Parathyroid adenoma (tissue), 2 donors: Measurements from ENCODE around the gene ASS1.

Experiments
- H2AFZ ChIP-seq: fragments of 300-600 bp; sonication (generic); one replicate; pipeline ENCODE4 v1.7.0; 2017; ENCODE audit warnings: antibody characterized with exemption, mild to moderate bottlenecking
- H3K27ac ChIP-seq: fragments of 300-600 bp; sonication (generic); one replicate; pipeline ENCODE4 v1.7.0; 2017
- H3K27me3 ChIP-seq: fragments of 300-600 bp; sonication (generic); one replicate; pipeline ENCODE4 v1.7.0; 2017; ENCODE audit warnings: low read length; ENCODE audit not compliant: control insufficient read depth, insufficient read depth
- H3K36me3 ChIP-seq: fragments of 300-600 bp; sonication (generic); one replicate; pipeline ENCODE4 v1.7.0; 2017; ENCODE audit warnings: low read length; ENCODE audit not compliant: control insufficient read depth, insufficient read depth
- H3K4me1 ChIP-seq: fragments of 300-600 bp; sonication (generic); one replicate; pipeline ENCODE4 v1.7.0; 2017; ENCODE audit warnings: control low read depth
- H3K4me2 ChIP-seq: fragments of 300-600 bp; sonication (generic); one replicate; pipeline ENCODE4 v1.7.0; 2017; ENCODE audit warnings: low read length
- H3K4me3 ChIP-seq: fragments of 300-600 bp; sonication (generic); one replicate; pipeline ENCODE4 v1.7.0; 2017; ENCODE audit warnings: low read depth, low read length
- H3K79me2 ChIP-seq: fragments of 300-600 bp; sonication (generic); one replicate; pipeline ENCODE4 v1.7.0; 2017; ENCODE audit warnings: control low read depth
- H3K9ac ChIP-seq: fragments of 300-600 bp; sonication (generic); one replicate; pipeline ENCODE4 v1.7.0; 2017; ENCODE audit warnings: mild to moderate bottlenecking
- H3K9me3 ChIP-seq: fragments of 300-600 bp; sonication (generic); one replicate; pipeline ENCODE4 v1.7.0; 2017; ENCODE audit warnings: low read length; ENCODE audit not compliant: control insufficient read depth
- TF ChIP-seq, protein P1 (sequence below): fragments of 300-600 bp; sonication (generic); IDR thresholded peaks from one replicate; pipeline ENCODE4 v1.7.0; 2017; ENCODE audit warnings: antibody characterized with exemption, mild to moderate bottlenecking
- donor health status: primary hyperparathyroidism.

The ASS1 gene

DNA sequence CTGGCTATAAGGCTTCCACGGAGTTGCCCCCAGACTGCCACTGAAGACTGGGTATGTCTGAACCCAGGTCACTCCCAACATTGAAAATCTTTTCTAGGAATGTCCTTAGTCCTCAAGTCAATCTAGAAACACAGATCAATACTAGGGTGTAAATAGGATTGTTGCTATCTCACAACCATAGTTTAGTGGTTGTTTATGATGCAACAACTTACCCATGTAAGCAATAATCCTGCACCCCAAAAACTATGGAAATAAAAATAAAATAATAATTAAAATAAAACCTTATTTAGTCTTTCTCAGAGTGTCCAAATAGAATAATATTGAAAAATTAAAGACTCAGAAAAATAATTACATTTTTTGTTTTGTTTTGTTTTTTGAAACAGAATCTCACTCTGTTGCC lies 68.3 kb downstream of the ASS1 start:
- H2AFZ ChIP-seq, result no peak overlapping the region
- H3K27me3 ChIP-seq, result no peaks in the 10 kb centered on the region
- H3K36me3 ChIP-seq, result no peaks in the 10 kb centered on the region
- H3K9me3 ChIP-seq, result no peaks in the 10 kb centered on the region
- no peaks in the 10 kb centered on the region for H3K4me1 ChIP-seq
- no peaks in the 10 kb centered on the region for H3K79me2 ChIP-seq
- H3K4me3 ChIP-seq, result no peak overlapping the region
- no peak overlapping the region for H3K27ac ChIP-seq
- TF ChIP-seq, protein P1, sequence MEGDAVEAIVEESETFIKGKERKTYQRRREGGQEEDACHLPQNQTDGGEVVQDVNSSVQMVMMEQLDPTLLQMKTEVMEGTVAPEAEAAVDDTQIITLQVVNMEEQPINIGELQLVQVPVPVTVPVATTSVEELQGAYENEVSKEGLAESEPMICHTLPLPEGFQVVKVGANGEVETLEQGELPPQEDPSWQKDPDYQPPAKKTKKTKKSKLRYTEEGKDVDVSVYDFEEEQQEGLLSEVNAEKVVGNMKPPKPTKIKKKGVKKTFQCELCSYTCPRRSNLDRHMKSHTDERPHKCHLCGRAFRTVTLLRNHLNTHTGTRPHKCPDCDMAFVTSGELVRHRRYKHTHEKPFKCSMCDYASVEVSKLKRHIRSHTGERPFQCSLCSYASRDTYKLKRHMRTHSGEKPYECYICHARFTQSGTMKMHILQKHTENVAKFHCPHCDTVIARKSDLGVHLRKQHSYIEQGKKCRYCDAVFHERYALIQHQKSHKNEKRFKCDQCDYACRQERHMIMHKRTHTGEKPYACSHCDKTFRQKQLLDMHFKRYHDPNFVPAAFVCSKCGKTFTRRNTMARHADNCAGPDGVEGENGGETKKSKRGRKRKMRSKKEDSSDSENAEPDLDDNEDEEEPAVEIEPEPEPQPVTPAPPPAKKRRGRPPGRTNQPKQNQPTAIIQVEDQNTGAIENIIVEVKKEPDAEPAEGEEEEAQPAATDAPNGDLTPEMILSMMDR, result no peak
- no peak overlapping the region for H3K9ac ChIP-seq
- H3K4me2 ChIP-seq, result no peak overlapping the region

DNA sequence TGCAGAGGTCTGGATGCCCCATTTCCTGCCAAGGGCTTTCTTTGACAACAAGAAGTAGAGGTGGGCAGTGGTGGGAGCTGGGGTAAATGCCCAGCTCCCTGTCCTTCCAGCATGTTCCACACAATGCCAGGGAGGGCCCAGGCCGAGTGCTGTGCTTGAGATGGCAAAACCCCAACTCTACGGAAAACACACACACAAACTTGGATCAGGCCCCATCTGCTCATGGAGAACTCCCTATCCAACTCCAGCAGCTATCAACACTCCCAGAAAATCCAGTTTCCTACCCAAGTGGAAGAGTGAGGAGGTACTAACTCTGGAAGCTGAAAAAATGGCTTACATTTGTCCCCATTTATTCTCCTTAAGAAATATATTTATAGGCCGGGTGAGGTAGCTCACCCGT lies 73.5 kb downstream of the ASS1 start:
- TF ChIP-seq, protein P1, result no peak
- no peaks in the 10 kb centered on the region for H3K9me3 ChIP-seq
- H3K79me2 ChIP-seq, result no peaks in the 10 kb centered on the region
- H3K27me3 ChIP-seq, result no peaks in the 10 kb centered on the region
- no peak overlapping the region for H3K27ac ChIP-seq
- no peaks in the 10 kb centered on the region for H3K36me3 ChIP-seq
- H3K9ac ChIP-seq, result no peak overlapping the region
- no peak overlapping the region for H3K4me2 ChIP-seq
- H3K4me3 ChIP-seq, result no peak overlapping the region
- H3K4me1 ChIP-seq, result no peaks in the 10 kb centered on the region
- H2AFZ ChIP-seq, result no peak overlapping the region

DNA sequence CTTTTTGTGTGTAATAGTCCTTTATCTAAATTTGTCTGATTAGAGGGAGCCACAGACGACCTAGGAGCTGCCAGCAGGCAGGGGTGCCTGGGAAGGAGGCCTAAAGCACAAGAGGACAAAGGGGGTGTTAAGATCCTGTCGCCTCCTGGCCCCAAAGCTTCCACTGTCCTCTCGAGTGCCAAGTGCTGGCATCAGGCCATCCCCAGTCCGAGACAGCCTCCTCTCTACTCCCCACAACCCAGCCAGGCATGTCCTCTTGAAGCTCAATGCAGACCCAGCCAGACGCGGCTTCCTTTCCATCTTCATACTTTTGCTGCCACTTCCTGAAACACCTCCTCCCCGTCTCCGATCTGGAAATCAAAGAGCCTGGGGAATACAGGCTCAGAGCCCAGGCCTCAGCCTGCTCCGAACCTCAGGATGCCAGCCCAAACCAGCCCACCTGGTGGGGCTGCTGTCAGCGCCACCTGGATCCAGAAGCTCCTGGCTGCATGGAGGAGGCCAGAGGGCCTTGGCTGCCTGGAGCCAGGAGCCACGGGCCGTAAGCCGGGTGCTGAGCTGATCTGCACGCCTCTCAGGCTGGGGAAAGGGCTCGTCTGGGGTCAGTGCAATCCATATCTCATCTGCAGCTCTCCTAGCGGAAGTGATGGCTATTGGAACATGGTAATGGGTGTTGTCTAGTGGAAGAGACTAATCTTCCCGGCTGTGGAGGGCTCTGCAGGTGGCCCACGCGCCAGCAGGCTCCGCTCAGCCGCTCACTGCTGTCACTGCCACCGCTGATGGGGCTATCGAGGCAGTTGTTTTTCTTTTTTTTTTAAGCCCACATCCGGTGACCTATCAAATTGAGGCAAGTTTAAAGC lies 74.4 kb downstream of the ASS1 start:
- H3K9ac ChIP-seq, result no peak overlapping the region
- H3K36me3 ChIP-seq, result no peaks in the 10 kb centered on the region
- H3K9me3 ChIP-seq, result no peaks in the 10 kb centered on the region
- H3K4me1 ChIP-seq, result no peaks in the 10 kb centered on the region
- H3K27me3 ChIP-seq, result no peaks in the 10 kb centered on the region
- H2AFZ ChIP-seq, result no peak overlapping the region
- H3K4me2 ChIP-seq, result no peak overlapping the region
- H3K4me3 ChIP-seq, result no peak overlapping the region
- no peaks in the 10 kb centered on the region for H3K79me2 ChIP-seq
- TF ChIP-seq, protein P1, result no peak
- no peak overlapping the region for H3K27ac ChIP-seq

DNA sequence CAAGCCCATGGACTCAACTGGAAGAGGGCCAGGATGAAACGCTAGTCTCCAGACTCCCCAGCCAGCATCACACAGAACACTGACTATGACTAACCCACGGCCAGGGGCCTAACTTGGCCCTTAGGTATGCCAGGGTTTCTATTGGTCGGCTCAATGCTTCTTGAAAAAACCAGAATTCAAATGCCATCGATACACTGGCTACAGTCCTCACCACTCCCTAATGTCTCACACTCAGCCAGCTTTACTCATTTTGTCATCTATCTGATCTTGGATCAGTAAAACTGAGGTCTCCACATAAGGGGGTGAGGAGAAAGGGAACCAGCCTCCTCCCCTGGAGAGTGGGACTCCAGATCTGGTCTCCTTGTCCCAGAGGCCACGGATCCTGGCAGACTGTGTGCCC lies 75.2 kb downstream of the ASS1 start:
- no peaks in the 10 kb centered on the region for H3K9me3 ChIP-seq
- H3K4me3 ChIP-seq, result no peak overlapping the region
- TF ChIP-seq, protein P1, result no peak
- H3K79me2 ChIP-seq, result no peaks in the 10 kb centered on the region
- no peak overlapping the region for H3K4me2 ChIP-seq
- no peak overlapping the region for H3K9ac ChIP-seq
- no peaks in the 10 kb centered on the region for H3K4me1 ChIP-seq
- H3K27ac ChIP-seq, result no peak overlapping the region
- no peaks in the 10 kb centered on the region for H3K36me3 ChIP-seq
- no peak overlapping the region for H2AFZ ChIP-seq
- H3K27me3 ChIP-seq, result no peaks in the 10 kb centered on the region

DNA sequence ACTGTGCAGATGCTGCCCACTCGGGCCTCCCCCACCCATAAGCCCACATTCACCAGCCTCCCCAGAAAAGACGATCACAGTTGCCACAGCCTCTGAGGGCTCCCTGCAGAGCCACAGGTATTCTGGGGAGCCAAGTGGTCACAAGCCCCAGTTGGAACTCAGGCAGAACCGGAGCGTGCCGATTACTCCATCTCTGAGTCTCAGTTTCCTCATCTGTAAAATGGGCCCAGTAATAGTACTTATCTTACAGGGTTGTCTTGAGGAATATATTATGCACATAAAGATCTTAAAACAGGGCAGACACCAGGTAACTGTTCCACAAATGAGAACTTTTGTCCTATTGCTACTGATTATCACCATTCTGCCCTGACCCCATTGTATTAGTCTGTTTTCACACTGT lies 77.0 kb downstream of the ASS1 start:
- Histone ChIP-seq H3K4me2 (no peak overlapping the region), H3K27ac (no peak overlapping the region), H3K36me3 (no peaks in the 10 kb centered on the region), H3K9me3 (no peaks in the 10 kb centered on the region), H3K4me3 (no peak overlapping the region), H3K79me2 (no peaks in the 10 kb centered on the region), H3K4me1 (no peaks in the 10 kb centered on the region), H3K9ac (no peak overlapping the region), H2AFZ (no peak overlapping the region), H3K27me3 (no peaks in the 10 kb centered on the region)
- TF ChIP-seq, protein P1, result no peak
